Muscle of leg (tissue), 11 donors: ENCODE results near the gene UBAC1. TPM values are rescaled to one million over a fixed set of nuclear protein-coding genes. Genes with fewer than 3 reads are reported as not detected.
"Not testable (repeated sequence)": the region's sequence is repeated elsewhere in the genome, so short reads cannot be mapped to it uniquely, and the experiment has no call there.

Experiments
- DNase-seq: peaks from one replicate; pipeline ENCODE4 v3.0.0; 2013
- H3K27ac ChIP-seq: one replicate; pipeline ENCODE4 v1.5.1; 2013; ENCODE audit warnings: mild to moderate bottlenecking, low read length, control low read depth
- H3K27me3 ChIP-seq: one replicate; pipeline ENCODE4 v1.6.1; 2013; ENCODE audit warnings: low read length; ENCODE audit not compliant: control insufficient read depth, insufficient read depth
- H3K36me3 ChIP-seq: one replicate; pipeline ENCODE4 v1.6.1; 2013; ENCODE audit warnings: low read length; ENCODE audit not compliant: control insufficient read depth, insufficient read depth
- H3K4me1 ChIP-seq: one replicate; pipeline ENCODE4 v1.6.1; 2013; ENCODE audit warnings: low read length; ENCODE audit not compliant: control insufficient read depth, insufficient read depth
- H3K4me3 ChIP-seq: one replicate; pipeline ENCODE4 v1.5.1; 2013; ENCODE audit warnings: low read length, control low read depth
- H3K9me3 ChIP-seq: replicated peaks from 2 replicates; pipeline ENCODE4 v1.6.1; 2013; ENCODE audit warnings: low read depth, low read length; ENCODE audit not compliant: control insufficient read depth
- WGBS: methylation state at CpG from one replicate; pipeline ENCODE4 v1.1.5; 2013; ENCODE audit warnings: missing lambda C conversion rate; ENCODE audit not compliant: insufficient coverage; 5-methylcytosine and 5-hydroxymethylcytosine counted together
- polyA plus RNA-seq, 8 donors: library from polyadenylated mRNA; unstranded; fragments of 120-200 nt; gene quantifications; one replicate each; pipeline versions ENCODE4 v1.2.1 to v1.2.3, GENCODE V29; 2013; ENCODE audit warnings: inconsistent platforms in 1 of 8, low replicate concordance in 1 of 8; ENCODE audit not compliant: insufficient read length in 8 of 8, insufficient read depth in 1 of 8
- total RNA-seq: library from RNA; stranded (reverse); fragments of 120-200 nt; gene quantifications from one replicate; pipeline ENCODE4 v1.2.4, GENCODE V29; 2013

The UBAC1 gene
- total and polyA plus RNA-seq, 9 donors = 34.1 to 51.8 (median 40.6) TPM

DNA sequence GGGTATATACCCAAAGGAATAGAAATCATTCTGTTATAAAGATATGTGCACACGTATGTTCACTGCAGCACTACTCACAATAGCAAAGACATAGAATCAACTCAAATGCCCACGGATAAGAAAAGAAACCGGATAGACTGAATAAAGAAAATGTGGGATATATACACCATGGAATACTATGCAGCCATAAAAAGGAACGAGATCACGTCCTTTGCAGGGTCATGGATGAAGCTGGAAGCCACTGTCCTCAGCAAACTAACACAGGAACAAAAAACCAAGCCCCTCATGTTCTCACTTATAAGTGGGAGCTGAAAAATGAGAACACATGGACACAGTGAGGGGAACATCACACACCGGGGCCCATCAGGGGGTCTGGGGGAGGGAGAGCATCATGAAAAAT, 17.6 kb downstream of the UBAC1 start:
- not testable (repeated sequence) for H3K9me3 ChIP-seq, DNase-seq, H3K4me1 ChIP-seq, H3K4me3 ChIP-seq, H3K27me3 ChIP-seq, H3K27ac ChIP-seq
- H3K36me3 ChIP-seq = peaks cover 71% of the 10 kb centered on the region
- WGBS = no CpG with 5 or more reads among the region's 6 CpGs

DNA sequence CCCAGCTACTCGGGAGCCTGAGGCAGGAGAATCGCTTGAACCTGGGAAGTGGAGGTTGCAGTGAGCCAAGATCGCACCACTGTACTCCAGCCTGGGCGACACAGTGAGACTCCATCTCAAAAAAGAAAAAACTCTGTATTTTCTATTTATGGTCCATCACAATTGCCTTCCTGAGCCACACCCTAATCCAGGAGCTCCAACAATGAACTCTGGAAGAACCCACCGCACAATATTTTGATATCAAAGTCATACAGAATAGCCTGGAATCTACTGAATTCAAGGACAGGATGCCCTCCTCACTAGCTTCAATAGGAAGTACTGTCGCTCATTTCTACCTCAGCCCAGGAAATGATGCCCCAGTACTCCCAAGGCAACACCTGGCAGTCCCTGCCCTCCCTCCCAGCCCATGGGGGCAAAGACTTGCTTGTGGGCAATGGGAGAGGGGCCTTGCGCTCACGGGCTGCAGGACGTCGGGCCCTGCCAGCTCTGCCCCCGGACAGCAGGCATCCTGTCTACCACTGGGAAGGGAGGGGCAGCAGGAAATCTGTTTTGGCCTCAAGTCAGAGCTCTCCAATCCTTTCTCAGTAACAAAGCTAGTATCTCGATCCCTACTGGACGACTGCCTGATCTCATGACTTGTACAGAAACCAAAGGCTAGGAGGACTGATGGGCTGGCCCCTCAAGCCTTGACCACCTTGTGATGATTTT, 19.7 kb downstream of the UBAC1 start:
- no peak for DNase-seq
- H3K9me3 ChIP-seq = no peaks in the 10 kb centered on the region
- no peaks in the 10 kb centered on the region for H3K27me3 ChIP-seq
- no peak overlapping the region for H3K4me3 ChIP-seq
- 92% methylated on average over 10 of the region's 13 CpGs for WGBS
- no peaks in the 10 kb centered on the region for H3K4me1 ChIP-seq
- no peak overlapping the region for H3K27ac ChIP-seq
- peaks cover 70% of the 10 kb centered on the region for H3K36me3 ChIP-seq

DNA sequence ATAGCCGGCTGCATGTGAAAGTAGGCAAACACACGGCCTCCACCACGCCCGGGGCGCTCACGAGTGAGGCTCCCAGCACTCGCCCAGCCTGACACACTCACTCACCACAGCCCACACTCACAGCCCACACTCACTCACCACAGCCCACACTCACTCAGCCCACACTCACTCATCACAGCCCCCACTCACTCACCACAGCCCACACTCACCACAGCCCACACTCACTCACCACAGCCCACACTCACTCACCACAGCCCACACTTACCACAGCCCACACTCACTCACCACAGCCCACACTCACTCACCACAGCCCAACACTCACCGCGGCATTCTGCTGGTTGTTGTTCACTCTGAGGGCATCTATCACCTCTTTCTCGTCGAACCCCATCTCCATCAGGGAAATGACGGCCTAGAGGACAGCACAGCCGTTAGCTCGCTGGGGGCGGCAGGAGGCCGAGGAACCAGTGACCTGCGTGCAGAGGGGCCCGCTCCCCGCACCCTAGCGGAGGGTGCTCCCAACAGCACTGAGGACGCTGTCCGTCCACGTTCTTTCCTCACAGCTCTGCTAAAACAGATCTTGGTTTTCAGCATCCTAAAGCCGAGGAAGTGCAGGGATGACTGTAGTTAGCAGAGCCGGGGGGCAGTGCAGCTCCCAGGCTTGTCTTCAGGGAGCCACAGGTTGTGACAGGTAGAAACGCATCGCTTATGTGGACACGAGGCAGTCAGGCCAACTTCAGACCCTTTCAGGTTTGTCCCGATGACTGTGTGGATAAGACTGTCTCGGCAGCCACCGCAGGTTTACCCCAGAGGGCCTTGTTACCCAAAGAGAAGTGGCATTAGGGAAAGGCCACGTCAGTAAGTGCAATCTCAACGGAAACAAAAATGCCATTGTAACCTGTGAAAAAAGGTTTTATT, 21.6 kb downstream of the UBAC1 start:
- Histone ChIP-seq H3K36me3 (peaks cover 64% of the 10 kb centered on the region), H3K4me1 (no peaks in the 10 kb centered on the region), H3K27me3 (no peaks in the 10 kb centered on the region), H3K27ac (no peak overlapping the region), H3K9me3 (no peaks in the 10 kb centered on the region), H3K4me3 (no peak overlapping the region)
- 92% methylated on average over 29 of the region's 33 CpGs for WGBS
- no peak for DNase-seq

DNA sequence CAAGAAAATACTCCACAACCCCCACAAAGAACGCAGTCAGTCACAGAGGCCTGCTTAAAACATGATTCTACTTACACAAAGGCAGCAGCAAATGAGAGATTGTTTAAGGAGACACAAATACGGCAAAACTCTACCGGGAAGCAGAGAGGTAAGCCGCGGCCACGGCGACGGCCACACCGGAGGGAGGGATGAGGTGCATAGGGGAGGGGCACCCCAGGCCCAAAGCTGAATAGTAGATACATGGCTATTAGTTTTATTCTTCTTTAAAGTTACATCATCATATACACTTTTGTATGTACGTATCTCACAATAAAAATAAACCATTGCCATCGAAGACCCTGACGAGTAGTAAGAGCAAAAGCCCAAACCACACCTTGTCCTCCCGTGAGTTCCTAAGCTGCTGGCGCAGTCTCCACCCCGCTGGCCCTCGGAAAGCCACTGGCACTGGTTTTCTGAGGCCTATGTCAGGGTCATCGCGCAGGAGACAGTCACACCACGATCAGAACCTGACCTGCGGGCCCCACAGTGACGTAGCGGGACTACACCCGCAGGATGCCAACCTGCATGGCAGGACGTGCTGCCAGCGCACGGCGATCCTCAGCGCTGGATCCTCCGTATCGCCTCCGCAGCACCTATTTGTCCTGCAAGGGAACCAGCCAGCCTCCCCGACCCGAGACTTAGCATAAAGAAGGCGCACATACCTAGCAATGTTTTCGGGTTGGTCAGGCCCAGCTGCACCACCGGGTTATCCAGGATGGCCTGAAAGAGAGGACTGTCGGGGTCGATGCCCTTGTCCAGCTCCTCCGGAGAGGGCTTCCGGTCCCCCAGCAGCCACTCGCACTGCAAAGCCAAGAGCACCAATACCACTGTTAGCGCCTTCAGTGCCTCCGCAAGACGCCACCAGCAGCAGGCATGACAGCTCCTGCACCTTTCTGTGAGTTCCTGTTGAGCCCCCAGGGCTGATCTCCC, 23.4 kb downstream of the UBAC1 start:
- peaks cover 63% of the 10 kb centered on the region for H3K36me3 ChIP-seq
- no peak overlapping the region for H3K27ac ChIP-seq
- H3K4me3 ChIP-seq = no peak overlapping the region
- 95% methylated on average over 35 of the region's 44 CpGs for WGBS
- DNase-seq = no peak
- H3K4me1 ChIP-seq = no peaks in the 10 kb centered on the region
- H3K9me3 ChIP-seq = no peaks in the 10 kb centered on the region
- no peaks in the 10 kb centered on the region for H3K27me3 ChIP-seq

DNA sequence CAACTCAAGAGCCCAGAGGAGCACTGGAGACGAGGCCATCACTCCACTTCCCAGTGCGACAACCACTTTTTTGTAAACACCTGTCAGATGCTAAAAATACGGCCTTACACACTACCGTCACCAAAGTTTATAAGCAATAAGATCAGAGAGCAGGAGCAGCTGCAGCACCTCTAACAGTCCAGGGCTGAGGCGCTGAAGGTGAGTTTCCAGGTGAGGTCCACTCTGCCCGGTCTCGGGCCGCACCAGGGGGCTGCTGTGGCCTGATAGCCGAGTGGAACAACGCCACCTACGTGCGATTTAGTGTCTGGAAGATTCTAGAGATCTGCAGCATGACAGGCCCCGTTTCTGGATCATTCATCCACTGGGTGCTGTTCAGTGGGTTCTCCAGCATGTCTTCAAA, 28.1 kb downstream of the UBAC1 start:
- Histone ChIP-seq H3K27me3 (no peaks in the 10 kb centered on the region), H3K36me3 (peaks cover 64% of the 10 kb centered on the region), H3K27ac (no peak overlapping the region), H3K4me3 (no peak overlapping the region), H3K9me3 (no peaks in the 10 kb centered on the region), H3K4me1 (no peaks in the 10 kb centered on the region)
- WGBS = 91% methylated on average over 12 of the region's 13 CpGs
- no peak for DNase-seq

DNA sequence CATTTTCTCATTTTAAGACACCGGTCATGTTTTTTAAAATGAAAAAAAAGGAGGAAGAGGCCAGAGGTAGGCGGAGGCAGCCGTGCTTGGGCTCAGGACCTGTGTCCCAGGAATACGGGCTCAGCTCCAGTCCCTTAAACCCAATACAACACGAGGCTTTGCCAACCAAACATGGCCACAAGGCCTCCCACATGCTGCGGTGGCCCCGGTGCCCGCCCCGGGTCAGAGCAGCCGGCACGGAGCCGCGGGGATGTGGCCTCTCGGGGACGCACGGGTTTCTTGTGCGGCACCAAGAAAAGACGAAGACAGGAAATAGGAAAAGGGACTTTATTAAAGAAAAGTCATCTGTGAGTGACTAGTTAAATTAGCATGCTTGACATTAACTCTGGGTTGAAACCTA, 28.5 kb downstream of the UBAC1 start:
- Histone ChIP-seq H3K36me3 (peaks cover 60% of the 10 kb centered on the region), H3K27me3 (no peaks in the 10 kb centered on the region), H3K4me3 (no peak overlapping the region), H3K4me1 (no peaks in the 10 kb centered on the region), H3K27ac (no peak overlapping the region), H3K9me3 (no peaks in the 10 kb centered on the region)
- DNase-seq = no peak
- 99% methylated on average over 14 of the region's 18 CpGs for WGBS

DNA sequence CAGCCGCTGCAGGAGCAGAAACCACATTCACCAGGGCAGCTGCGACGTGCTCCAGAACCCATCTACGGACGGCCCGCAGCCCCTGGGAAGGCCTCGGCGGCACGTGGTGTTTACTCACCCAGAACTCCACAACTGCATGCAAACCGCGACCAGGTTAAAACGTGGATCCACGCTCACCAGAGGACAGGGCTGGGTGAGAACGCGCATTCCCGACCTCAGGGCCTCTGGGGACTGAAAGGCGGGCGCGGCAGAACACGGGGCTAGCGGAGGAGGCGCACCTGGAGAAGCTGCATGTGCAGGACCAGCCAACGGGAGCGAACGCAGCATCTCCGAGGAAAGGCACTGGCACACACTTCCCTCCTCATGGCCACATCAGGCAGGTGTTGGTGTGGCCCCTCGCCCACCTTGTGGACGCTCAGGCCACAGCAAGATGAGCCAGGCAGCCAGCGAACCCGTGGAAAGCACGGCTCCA, 29.8 kb downstream of the UBAC1 start:
- Histone ChIP-seq H3K36me3 (peaks cover 56% of the 10 kb centered on the region), H3K4me1 (no peaks in the 10 kb centered on the region), H3K27ac (no peak overlapping the region), H3K27me3 (no peaks in the 10 kb centered on the region), H3K9me3 (no peaks in the 10 kb centered on the region), H3K4me3 (no peak overlapping the region)
- no peak for DNase-seq
- WGBS = 89% methylated on average over 28 of the region's 31 CpGs

DNA sequence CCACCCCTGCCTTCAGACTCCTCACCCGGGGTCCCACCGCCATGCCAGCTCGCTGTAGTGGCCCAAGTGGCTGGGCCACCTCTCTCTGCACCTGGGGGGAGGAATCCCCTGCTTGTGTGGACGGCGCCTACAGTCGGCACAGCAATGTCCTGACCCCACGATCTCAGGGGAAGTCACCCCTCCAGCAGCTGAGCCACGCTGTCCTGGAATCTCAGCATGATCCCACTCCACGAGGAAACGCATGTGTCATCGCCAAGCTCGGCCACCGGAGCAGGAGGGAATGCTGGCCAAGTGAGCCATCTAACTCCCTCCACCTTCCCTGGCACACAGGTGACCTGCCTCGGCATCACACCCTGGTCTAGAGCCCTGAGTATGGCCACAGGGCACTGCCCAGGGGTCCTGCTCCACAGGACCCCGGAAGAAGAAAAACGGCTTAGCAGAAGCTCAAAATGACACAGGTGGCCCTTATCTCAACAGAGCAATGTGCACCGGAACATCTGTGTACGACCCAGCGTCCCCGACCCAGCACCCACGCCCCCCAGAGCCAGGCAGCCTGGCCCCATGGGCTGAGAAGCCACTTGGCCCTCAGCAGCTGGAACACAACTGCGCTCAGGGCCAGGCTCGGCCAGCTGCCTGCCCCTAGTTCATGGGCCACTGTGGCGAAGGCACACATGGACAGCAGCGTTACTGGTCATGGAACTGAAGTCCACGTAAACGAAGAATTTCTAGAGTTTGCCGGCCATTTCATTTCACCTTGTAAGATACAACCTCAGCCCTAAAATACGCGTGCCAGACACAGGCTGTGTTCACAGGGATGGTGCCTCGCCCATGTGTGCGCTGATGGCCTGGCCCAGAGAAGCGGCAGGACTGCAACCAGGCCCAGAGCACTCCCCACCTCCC, 30.5 kb downstream of the UBAC1 start:
- Histone ChIP-seq H3K4me3 (no peak overlapping the region), H3K4me1 (no peaks in the 10 kb centered on the region), H3K27me3 (no peaks in the 10 kb centered on the region), H3K9me3 (no peaks in the 10 kb centered on the region), H3K36me3 (peaks cover 55% of the 10 kb centered on the region), H3K27ac (no peak overlapping the region)
- WGBS = 93% methylated on average over 31 of the region's 33 CpGs
- DNase-seq = no peak
